Lung (tissue), 12 donors: Measurements from ENCODE around the gene ZBTB2. TPM values are rescaled to one million over a fixed set of nuclear protein-coding genes. Genes with fewer than 3 reads are reported as not detected.
A peak's percentile ranks its signal among the peaks of the same experiment; 100 is the strongest.

Experiments used
- ATAC-seq: fragments of 200-7000 bp; cut with Tn5 transposase; one replicate; pipeline ENCODE4 v1.9.1; 2020; ENCODE audit warnings: moderate number of reproducible peaks; ENCODE audit not compliant: insufficient read depth, low FRiP score
- DNase-seq, 3 donors: peaks; one replicate each; pipeline ENCODE4 v3.0.0-alpha.2; 2013 to 2017
- H3K27ac ChIP-seq, 2 donors: one replicate each; pipeline ENCODE4 v1.5.1; 2013; ENCODE audit warnings: mild to moderate bottlenecking in 2 of 2, moderate library complexity in 2 of 2, control low read depth in 1 of 2, inconsistent platforms in 1 of 2, low read depth in 1 of 2, low read length in 1 of 2
- H3K27me3 ChIP-seq, 3 donors: one replicate each; pipeline ENCODE4 v1.5.1; 2013; ENCODE audit warnings: low read length in 2 of 3; ENCODE audit not compliant: control insufficient read depth in 3 of 3, insufficient read depth in 3 of 3
- H3K36me3 ChIP-seq, 4 donors: one replicate each; pipeline ENCODE4 v1.5.1; 2013; ENCODE audit warnings: low read length in 4 of 4, mild to moderate bottlenecking in 1 of 4, moderate library complexity in 1 of 4; ENCODE audit not compliant: control insufficient read depth in 4 of 4, insufficient read depth in 4 of 4
- H3K4me1 ChIP-seq, 5 donors: one replicate each; pipeline ENCODE4 v1.5.1; 2013; ENCODE audit warnings: low read length in 5 of 5, mild to moderate bottlenecking in 2 of 5, moderate library complexity in 1 of 5; ENCODE audit not compliant: control insufficient read depth in 5 of 5, insufficient read depth in 5 of 5
- H3K4me3 ChIP-seq: one replicate; pipeline ENCODE4 v1.5.1; 2013; ENCODE audit warnings: mild to moderate bottlenecking, control low read depth, moderate library complexity
- H3K9ac ChIP-seq, 2 donors: one replicate each; pipeline ENCODE4 v1.5.1; 2013; ENCODE audit warnings: low read length in 2 of 2, control low read depth in 1 of 2; ENCODE audit not compliant: insufficient read depth in 1 of 2
- H3K9me3 ChIP-seq, 4 donors: one replicate each; pipeline ENCODE4 v1.5.1; 2013; ENCODE audit warnings: low read length in 3 of 4, mild to moderate bottlenecking in 1 of 4, moderate library complexity in 1 of 4; ENCODE audit not compliant: control insufficient read depth in 4 of 4, insufficient read depth in 3 of 4
- CTCF ChIP-seq: IDR thresholded peaks from 2 replicates; pipeline ENCODE4 v1.5.1; 2012; ENCODE audit warnings: mild to moderate bottlenecking; ENCODE audit errors: control extremely low read depth, extremely low read depth
- WGBS, 2 donors: extraction: QIAGEN DNeasy Blood & Tissue Kit; methylation state at CpG; one replicate each; pipeline ENCODE4 v1.1.7; 2013; 5-methylcytosine and 5-hydroxymethylcytosine counted together
- polyA plus RNA-seq, 2 donors: library from polyadenylated mRNA; stranded (reverse); fragments of 200-250 nt; gene quantifications; one replicate each; pipeline ENCODE4 v1.2.1, GENCODE V29; 2013
- total RNA-seq, 2 donors: library from RNA; depleted of rRNA in 1 of 2; stranded (reverse); fragments of >200 nt in 1 of 2; gene quantifications; one replicate each; pipeline ENCODE4 v1.2.1, GENCODE V29; 2014 to 2021
- donor health status: control.
- donor health status: control.
- donor health status: Bipolar disorder and iron deficiency.
- donor health status: healthy.
- donor health status: DM: yes; HTN: yes; CAD: no.

The ZBTB2 gene
- total and polyA plus RNA-seq, 4 donors: 8.1 to 13.9 (median 9.8) TPM

DNA sequence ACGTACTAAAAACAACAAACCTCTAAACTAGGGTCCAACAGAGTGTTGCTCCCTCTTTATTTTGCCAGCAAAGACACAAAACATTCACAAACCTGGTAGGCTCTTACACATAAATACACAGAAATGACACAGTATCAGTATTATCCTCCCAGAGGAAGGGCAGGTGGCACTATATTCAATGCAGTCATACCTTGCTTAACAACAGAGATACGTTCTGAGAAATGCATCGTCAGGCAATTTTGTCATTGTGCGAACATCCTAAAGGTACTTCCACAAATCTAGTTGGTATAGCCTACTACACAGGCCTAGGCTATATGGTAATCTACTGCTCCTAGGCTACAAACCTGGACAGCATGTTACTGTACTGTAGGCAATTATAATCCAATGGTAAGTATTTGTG is 9.6 kb downstream of the ZBTB2 start:
- 73 to 81% methylated on average over 4 of the region's 4 CpGs for WGBS, 2 donors
- H3K27ac ChIP-seq: no peak overlapping the region
- no peak for TF ChIP-seq CTCF

GRCh38 chr6:151380848-151381205 is 10.5 kb downstream of the ZBTB2 start:
- no peak for DNase-seq
- Histone ChIP-seq H3K4me3 (no peak overlapping the region), H3K27ac (no peak overlapping the region), H3K27me3 (no peaks in the 10 kb centered on the region), H3K9ac (no peak overlapping the region), H3K36me3 (peaks cover 0 to 4% (median 0%) of the 10 kb centered on the region in 4 donors), H3K9me3 (no peaks in the 10 kb centered on the region), H3K4me1 (peaks cover 0 to 5% (median 0%) of the 10 kb centered on the region in 5 donors)
- no peak for ATAC-seq
- no peak for TF ChIP-seq CTCF
- WGBS, 2 donors: 97 to 100% methylated on average over 1 of the region's 1 CpG

More for the DNA sequence above, 9.6 kb downstream of the ZBTB2 start:
- no peak for ATAC-seq
- Histone ChIP-seq H3K9me3 (no peaks in the 10 kb centered on the region), H3K9ac (no peak overlapping the region), H3K27me3 (no peaks in the 10 kb centered on the region), H3K4me1 (peaks cover 0 to 5% (median 0%) of the 10 kb centered on the region in 5 donors), H3K36me3 (peaks cover 0 to 4% (median 0%) of the 10 kb centered on the region in 4 donors), H3K4me3 (no peak overlapping the region)
- no peak for DNase-seq

DNA sequence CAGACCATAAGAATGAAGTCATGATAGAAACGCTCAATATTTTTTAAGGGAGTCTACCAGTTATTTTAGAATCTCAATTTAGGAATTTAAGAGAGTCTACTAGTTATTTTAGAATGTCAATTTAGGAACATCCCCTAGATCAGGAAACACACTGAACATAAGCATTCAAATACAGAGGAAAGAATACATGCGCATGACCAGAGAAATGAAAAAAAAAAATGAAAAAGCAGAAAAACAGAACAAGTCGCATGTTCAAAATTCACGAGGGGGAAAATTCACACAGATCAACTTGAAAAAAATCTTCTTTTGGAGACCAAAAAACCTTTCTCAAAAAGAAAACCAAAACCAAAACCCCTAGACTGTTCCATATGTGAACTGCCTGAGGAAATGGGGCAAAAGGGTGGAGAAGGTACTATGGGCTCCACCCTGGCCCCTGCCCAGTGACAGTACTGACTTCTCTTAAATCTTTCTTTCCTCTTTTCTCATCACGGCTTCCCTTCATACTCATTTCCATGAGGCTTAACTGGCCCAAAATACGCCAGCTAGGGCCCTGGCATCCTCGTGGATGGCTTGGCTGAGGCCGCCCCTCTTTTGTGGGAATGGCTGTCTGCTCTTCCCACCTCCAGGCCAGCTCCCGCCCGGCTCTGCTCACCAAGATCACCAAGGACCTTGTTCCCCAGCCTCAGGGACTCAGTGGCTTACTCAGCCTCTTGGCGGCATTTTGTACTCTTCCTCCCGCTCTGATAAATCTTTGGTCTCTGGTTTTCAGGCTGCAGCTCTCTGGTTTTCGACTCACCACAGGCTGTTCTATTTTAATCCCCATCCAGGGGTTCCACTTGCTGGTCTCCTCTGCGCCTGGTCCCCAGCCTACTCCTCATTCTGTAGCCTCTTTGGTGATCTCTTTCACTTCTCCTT is 11.2 kb downstream of the ZBTB2 start:
- H3K9me3 ChIP-seq: no peaks in the 10 kb centered on the region
- WGBS, 2 donors: 78 to 80% methylated on average over 14 of the region's 14 CpGs
- no peak overlapping the region for H3K4me3 ChIP-seq
- no peak overlapping the region for H3K9ac ChIP-seq
- peaks cover 0 to 5% (median 0%) of the 10 kb centered on the region in 5 donors for H3K4me1 ChIP-seq
- DNase-seq (no peak), ATAC-seq (peak; percentile 47)
- no peak for TF ChIP-seq CTCF
- H3K36me3 ChIP-seq: peaks cover 0 to 4% (median 0%) of the 10 kb centered on the region in 4 donors
- H3K27me3 ChIP-seq: no peaks in the 10 kb centered on the region
- H3K27ac ChIP-seq: peak overlapping the region in 1 of 2 donors; percentile 54
